Measurements from ENCODE around the gene APBB2. TPM values are rescaled to one million over a fixed set of nuclear protein-coding genes. Genes with fewer than 3 reads are reported as not detected.

Gene APBB2
- total and polyA plus RNA-seq, 2 donors (not counting 1 experiment from before 2014, with no cell fraction given): 4.4 to 15.8 TPM

DNA sequence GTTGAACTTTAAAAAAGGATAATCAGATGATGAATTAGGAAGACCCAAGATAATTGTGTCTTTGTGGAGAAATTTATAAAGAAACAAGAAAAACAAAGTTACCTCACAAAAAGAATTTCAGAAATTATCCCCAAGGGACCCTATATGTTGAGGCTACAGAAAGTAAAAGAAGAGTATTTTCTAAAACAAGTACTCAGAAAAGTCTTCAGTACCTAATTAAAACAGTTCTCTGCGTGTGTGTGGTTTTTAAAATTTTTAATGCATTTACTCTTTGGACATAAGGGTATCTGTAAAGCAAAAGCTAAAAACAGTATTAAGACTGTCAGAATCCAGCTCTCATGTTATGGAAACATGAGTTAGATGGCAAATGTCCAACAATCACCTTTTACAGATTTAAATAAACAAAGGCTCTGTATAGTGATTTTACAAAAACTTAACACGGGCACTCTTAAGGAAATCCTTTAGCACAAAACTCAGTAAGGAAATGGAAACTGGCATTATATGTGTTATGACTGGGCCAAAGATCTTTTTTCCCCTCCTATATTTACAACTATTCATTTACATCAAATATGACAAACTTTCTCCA is 277.1 kb downstream of the APBB2 start:
- Mint-ChIP-seq H3K4me3 (no peak overlapping the region), H3K9me3 (ENCODE audit: insufficient read depth) (no peaks in the 10 kb centered on the region), H3K27ac (no peak overlapping the region), H3K4me1 (no peaks in the 10 kb centered on the region), H3K27me3 (peaks cover 12% of the 10 kb centered on the region)
- POLR2A ChIA-PET: no interaction called here
- CTCF ChIA-PET: interaction anchor here (1.7 to 4.6 kb wide), 2 partner anchors 9 to 12 kb away, joined by 5 to 24 read pairs; no protein-coding TSS in a partner anchor
- H4K20me1 ChIP-seq (ENCODE audit: control insufficient read depth, insufficient read depth, low read length, poor library complexity, severe bottlenecking): no peaks in the 10 kb centered on the region
- intact Hi-C loops (cut with micrococcal nuclease): no loop called here
- ATAC-seq (ENCODE audit: low read depth) (no peak), DNase-seq (no peak)
- H3K27me3 ChIP-seq (replicated peaks in 1 of 4; ENCODE audit: control extremely low read depth in 1 of 4, control insufficient read depth in 3 of 4, insufficient read depth in 4 of 4, low read length in 3 of 4): peaks cover 0 to 7% (median 0%) of the 10 kb centered on the region in 4 experiments
- no peak overlapping the region for H3K4me3 ChIP-seq (ENCODE audit: control extremely low read depth in 1 of 5, extremely low read depth in 1 of 5, insufficient read depth in 1 of 5, low read depth in 2 of 5, low read length in 4 of 5)
- no peaks in the 10 kb centered on the region for H3K9me3 ChIP-seq (ENCODE audit: control extremely low read depth in 1 of 3, control insufficient read depth in 2 of 3, insufficient read depth in 1 of 3, low read length in 2 of 3)
- no peak overlapping the region for H3K27ac ChIP-seq (ENCODE audit: low read length in 2 of 2)
- H3K36me3 ChIP-seq (replicated peaks in 1 of 2; ENCODE audit: control extremely low read depth in 1 of 2, control insufficient read depth in 1 of 2, extremely low read depth in 1 of 2, insufficient read depth in 2 of 2, low read length in 1 of 2): no peaks in the 10 kb centered on the region
- TF ChIP-seq, protein P1, sequence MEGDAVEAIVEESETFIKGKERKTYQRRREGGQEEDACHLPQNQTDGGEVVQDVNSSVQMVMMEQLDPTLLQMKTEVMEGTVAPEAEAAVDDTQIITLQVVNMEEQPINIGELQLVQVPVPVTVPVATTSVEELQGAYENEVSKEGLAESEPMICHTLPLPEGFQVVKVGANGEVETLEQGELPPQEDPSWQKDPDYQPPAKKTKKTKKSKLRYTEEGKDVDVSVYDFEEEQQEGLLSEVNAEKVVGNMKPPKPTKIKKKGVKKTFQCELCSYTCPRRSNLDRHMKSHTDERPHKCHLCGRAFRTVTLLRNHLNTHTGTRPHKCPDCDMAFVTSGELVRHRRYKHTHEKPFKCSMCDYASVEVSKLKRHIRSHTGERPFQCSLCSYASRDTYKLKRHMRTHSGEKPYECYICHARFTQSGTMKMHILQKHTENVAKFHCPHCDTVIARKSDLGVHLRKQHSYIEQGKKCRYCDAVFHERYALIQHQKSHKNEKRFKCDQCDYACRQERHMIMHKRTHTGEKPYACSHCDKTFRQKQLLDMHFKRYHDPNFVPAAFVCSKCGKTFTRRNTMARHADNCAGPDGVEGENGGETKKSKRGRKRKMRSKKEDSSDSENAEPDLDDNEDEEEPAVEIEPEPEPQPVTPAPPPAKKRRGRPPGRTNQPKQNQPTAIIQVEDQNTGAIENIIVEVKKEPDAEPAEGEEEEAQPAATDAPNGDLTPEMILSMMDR (IDR thresholded peaks at IDR 0.05): no peak
- no peak for TF ChIP-seq EZH2 (IDR thresholded peaks at IDR 0.05; ENCODE audit: borderline replicate concordance, insufficient read depth, low read depth, low read length, poor library complexity, severe bottlenecking)
- H3K79me2 ChIP-seq (ENCODE audit: control insufficient read depth, insufficient read depth, low read length): no peaks in the 10 kb centered on the region
- no CpG with 5 or more reads among the region's 2 CpGs for WGBS (ENCODE audit: insufficient coverage)
- H3K4me2 ChIP-seq (replicated peaks; ENCODE audit: low read depth, low read length, poor library complexity, severe bottlenecking): no peak overlapping the region
- no peak overlapping the region for H3K9ac ChIP-seq (ENCODE audit: low read length)
- no peaks in the 10 kb centered on the region for H3K4me1 ChIP-seq (ENCODE audit: control insufficient read depth in 2 of 2, insufficient read depth in 2 of 2, low read length in 2 of 2)
- H2AFZ ChIP-seq (ENCODE audit: insufficient read depth, low read depth, low read length, poor library complexity, severe bottlenecking): no peak overlapping the region

DNA sequence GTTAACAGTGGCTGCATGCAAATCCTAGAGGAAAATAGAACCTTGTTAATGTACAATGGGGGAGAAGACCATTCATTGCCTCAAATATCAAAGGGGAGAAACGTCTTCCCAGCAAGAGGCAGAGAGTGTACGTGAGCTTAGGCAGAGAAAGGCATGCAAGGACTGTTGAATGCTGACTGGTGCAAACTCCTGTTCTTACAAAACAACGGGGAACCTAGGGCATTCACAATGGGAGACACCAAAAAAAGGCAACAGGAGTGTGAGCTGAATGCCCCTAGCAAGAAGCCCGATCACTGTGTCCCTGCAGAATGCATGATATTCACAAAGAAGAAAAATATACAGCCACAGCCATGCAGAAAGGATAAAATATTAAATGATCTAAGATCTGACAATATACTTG is 279.7 kb downstream of the APBB2 start:
- 97% methylated on average over 4 of the region's 4 CpGs for WGBS (ENCODE audit: insufficient coverage)
- Histone ChIP-seq H3K4me1 (ENCODE audit: control insufficient read depth in 2 of 2, insufficient read depth in 2 of 2, low read length in 2 of 2) (no peaks in the 10 kb centered on the region), H3K27ac (ENCODE audit: low read length in 2 of 2) (no peak overlapping the region), H3K36me3 (replicated peaks in 1 of 2; ENCODE audit: control extremely low read depth in 1 of 2, control insufficient read depth in 1 of 2, extremely low read depth in 1 of 2, insufficient read depth in 2 of 2, low read length in 1 of 2) (no peaks in the 10 kb centered on the region), H3K27me3 (replicated peaks in 1 of 4; ENCODE audit: control extremely low read depth in 1 of 4, control insufficient read depth in 3 of 4, insufficient read depth in 4 of 4, low read length in 3 of 4) (peaks cover 0 to 12% (median 0%) of the 10 kb centered on the region in 4 experiments), H3K9ac (ENCODE audit: low read length) (no peak overlapping the region), H4K20me1 (ENCODE audit: control insufficient read depth, insufficient read depth, low read length, poor library complexity, severe bottlenecking) (no peaks in the 10 kb centered on the region), H3K4me3 (ENCODE audit: control extremely low read depth in 1 of 5, extremely low read depth in 1 of 5, insufficient read depth in 1 of 5, low read depth in 2 of 5, low read length in 4 of 5) (no peak overlapping the region), H2AFZ (ENCODE audit: insufficient read depth, low read depth, low read length, poor library complexity, severe bottlenecking) (no peak overlapping the region), H3K4me2 (replicated peaks; ENCODE audit: low read depth, low read length, poor library complexity, severe bottlenecking) (no peak overlapping the region), H3K79me2 (ENCODE audit: control insufficient read depth, insufficient read depth, low read length) (no peaks in the 10 kb centered on the region), H3K9me3 (ENCODE audit: control extremely low read depth in 1 of 3, control insufficient read depth in 2 of 3, insufficient read depth in 1 of 3, low read length in 2 of 3) (no peaks in the 10 kb centered on the region)
- ChIA-PET POLR2A (no interaction called here), CTCF (interaction anchor here (0.5 to 4.6 kb wide), 2 partner anchors 10 to 12 kb away, joined by 4 to 24 read pairs; no protein-coding TSS in a partner anchor)
- no peak for DNase-seq
- Mint-ChIP-seq H3K27ac (no peak overlapping the region), H3K4me1 (no peaks in the 10 kb centered on the region), H3K27me3 (peaks cover 8% of the 10 kb centered on the region), H3K9me3 (ENCODE audit: insufficient read depth) (no peaks in the 10 kb centered on the region), H3K4me3 (no peak overlapping the region)
- TF ChIP-seq, protein P1 (IDR thresholded peaks at IDR 0.05): no peak
- TF ChIP-seq EZH2 (IDR thresholded peaks at IDR 0.05; ENCODE audit: borderline replicate concordance, insufficient read depth, low read depth, low read length, poor library complexity, severe bottlenecking): no peak
- intact Hi-C loops (cut with micrococcal nuclease): no loop called here
- ATAC-seq (ENCODE audit: low read depth): no peak
